SIG-M5 treated with dmso at 0.1 percent for 504 hours (cell line): ENCODE data around the gene UBAC2.
A peak's percentile ranks its signal among the peaks of the same experiment; 100 is the strongest.
"Not testable (repeated sequence)": the region's sequence is repeated elsewhere in the genome, so short reads cannot be mapped to it uniquely, and the experiment has no call there.

ENCODE experiments used
- DNase-seq: peaks from one replicate; lab custom pipeline; 2025; ENCODE audit not compliant: unreplicated experiment; lab: John Stamatoyannopoulos, UW

UBAC2 gene

GRCh38 chr13:99231721-99232120, 31.1 kb downstream of the UBAC2 start:
- peak; percentile 93 for DNase-seq

GRCh38 chr13:99237981-99238662, 37.5 kb downstream of the UBAC2 start:
- DNase-seq = no peak

GRCh38 chr13:99246100-99246499, 45.4 kb downstream of the UBAC2 start:
- no peak for DNase-seq

DNA sequence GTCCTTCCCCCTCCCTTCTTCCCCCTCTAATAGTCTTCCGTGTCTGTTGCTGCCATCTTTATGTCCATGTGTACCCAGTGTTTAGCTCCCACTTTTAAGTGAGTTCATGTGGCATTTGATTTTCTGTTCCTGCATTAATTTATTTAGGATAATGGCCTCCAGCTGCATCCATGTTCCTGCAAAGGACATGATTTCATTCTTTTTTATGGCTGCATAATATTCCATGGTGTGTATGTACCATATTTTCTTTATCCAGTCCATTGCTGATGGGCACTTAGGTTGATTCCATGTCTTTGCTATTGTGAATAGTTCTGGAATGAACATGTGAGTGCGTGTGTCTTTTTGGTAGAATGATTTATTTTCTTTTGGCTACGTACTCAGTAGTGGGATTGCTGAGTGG, 48.5 kb downstream of the UBAC2 start:
- not testable (repeated sequence) for DNase-seq

DNA sequence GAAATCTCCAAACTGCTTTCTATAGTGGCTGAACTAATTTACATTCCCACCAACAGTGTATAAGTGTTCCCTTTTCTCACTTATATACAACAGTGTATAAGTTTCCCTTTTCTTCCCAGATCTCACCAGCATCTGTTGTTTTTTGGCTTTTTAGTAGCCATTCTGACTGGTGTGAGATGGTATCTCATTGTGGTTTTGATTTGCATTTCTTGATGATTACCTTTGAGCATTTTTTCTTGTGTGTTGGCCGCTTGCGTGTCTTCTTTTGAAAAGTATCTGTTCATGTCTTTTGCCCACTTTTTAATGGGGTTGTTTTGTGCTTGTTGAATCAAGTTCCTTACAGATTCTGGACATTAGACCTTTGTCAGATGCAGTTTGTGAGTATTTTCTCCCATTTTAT, 49.0 kb downstream of the UBAC2 start:
- DNase-seq = not testable (repeated sequence)

- no peak for DNase-seq
Observed at GRCh38 chr13:99250982-99251825, 50.5 kb downstream of the UBAC2 start.

DNA sequence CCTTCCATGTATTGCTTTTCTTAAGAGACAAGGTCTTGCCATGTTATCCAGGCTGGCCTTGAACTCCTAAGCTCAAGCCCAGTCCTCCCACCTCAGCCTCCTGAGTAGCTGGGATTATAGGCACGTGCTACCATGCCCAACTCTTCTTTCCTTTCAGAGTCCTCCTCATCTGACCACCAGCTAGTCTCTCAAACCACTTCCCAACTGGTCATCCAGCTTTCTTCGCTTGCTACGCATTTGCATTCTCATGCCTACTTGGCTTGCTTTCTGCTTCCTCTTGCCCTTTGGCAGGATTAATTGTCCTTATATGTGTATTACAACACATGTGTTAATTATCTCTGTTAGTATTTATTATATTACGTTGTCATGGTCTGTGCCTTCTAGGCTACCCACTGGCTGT, 51.3 kb downstream of the UBAC2 start:
- no peak for DNase-seq

- DNase-seq = no peak
Observed at GRCh38 chr13:99254830-99255229, 54.2 kb downstream of the UBAC2 start.

DNA sequence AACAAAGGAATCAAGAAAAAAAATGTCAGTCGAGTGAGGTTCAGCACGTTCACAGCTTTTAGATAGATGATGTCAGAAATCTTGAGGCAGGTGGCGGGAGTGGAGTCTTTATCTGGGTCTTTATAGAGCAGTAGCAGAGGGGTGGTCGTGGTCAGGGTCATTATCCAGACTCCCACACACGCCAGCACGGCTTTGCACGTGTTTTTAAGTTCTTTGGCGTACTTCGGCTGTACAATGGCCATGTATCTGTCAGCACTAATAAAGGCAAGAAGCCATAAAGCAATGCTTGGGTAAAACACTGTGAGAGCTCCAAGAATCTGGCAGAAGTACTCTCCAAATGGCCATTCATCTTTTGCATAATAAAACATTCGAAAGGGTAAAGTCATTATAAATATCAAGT, 54.6 kb downstream of the UBAC2 start:
- no peak for DNase-seq

- peak; percentile 83 for DNase-seq
Observed at GRCh38 chr13:99256283-99256682, 55.6 kb downstream of the UBAC2 start.

GRCh38 chr13:99256709-99257108, 56.1 kb downstream of the UBAC2 start:
- DNase-seq = peak; percentile 94

DNA sequence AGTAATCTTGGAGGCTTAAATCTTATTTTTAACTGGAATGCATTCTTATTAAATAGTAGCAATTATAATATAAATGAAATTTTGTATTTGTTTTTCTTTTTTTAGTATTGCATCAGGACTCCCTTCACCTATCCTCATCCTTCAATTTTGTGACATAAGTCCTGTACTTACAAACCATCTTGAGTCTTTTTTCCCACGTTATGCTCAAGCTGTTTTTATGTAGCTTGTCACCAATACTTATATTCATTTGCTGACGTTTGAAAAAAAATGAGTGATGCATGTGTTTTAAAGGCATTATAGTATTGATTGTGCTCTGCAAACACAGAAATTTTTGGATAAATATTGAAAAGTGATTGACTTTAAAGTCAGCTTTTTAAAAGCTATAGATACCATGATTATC, 56.6 kb downstream of the UBAC2 start:
- DNase-seq = peak; percentile 37

- peak; percentile 70 for DNase-seq
Observed at GRCh38 chr13:99258210-99258860, 57.7 kb downstream of the UBAC2 start, which contains the start of gene GPR18. TSS of gene GPR18 (minus strand) at chr13:99258379. CDS start at chr13:99255872, 2,507 bp downstream.

GRCh38 chr13:99258946-99259345, 58.3 kb downstream of the UBAC2 start:
- peak; percentile 87 for DNase-seq

DNA sequence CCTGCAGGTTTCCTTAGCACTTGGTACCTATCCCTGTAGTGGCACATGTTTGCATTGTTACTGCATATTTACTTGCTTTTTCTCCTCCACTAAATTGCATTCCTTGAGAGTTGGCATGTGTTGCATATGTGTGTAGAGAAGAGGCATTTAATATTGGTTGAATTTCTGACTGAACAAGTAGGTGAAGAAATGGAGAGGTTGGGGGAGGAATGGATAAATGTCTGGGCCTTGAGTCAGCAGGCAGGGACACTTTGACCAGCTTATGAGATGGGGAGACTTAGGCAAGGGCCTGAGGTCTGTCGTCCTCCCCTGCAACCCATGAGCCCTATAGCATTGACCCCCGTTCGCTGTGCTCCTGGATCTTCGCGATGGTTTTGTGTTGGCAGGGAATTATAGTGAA, 59.6 kb downstream of the UBAC2 start:
- DNase-seq = no peak

- DNase-seq = no peak
Observed at GRCh38 chr13:99261059-99261458, 60.4 kb downstream of the UBAC2 start.

GRCh38 chr13:99263126-99263785, 62.6 kb downstream of the UBAC2 start:
- DNase-seq = no peak

DNA sequence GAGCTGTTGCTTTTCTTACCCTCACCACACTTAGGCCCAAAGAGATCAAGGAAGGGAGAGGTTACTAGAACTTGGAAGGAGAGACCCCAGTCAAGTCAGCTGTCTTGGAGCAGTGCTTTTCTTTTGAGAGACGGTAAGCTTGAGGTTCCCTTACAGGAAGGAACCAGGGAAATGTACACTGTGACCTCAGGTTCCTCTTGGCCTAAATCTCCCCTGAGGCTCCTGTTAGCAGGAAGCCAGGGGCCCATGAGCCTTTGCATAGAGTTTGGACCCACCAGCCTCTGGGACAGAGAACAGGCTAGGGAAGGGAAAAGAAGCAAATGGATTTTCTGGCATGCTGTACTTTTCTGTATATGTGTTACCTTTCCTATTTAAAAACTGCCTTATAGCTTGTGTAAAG, 63.4 kb downstream of the UBAC2 start:
- no peak for DNase-seq

DNA sequence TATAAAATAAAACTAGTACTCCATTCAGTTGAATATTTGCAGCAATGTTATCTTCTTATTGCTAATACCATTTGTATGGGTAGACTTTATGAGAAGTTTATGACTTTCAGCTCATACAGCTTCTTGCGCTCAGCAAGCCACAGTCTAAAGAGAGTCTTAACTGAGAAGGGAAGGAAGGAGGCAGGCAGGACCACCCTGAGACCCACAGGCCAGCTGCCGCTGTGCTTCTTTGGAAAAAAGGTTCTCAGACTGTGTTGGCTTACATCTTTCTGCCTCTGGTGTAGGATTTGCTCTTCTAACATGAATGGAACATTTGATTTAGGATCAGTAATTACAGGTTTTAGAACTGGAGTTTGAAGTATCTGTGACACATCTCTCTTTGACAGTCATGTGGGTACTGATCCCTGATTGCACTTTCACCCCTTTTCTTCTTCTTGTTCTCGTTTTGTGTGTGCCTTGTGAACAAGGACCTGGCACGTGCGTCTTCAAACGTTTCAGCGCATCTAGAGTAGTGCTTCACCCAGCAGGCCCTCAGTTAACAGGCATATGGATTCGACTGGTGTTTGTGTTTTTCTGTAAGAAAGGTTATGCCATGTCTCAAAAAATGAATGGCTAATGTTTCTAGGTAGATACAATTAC, 64.6 kb downstream of the UBAC2 start:
- DNase-seq = no peak

- DNase-seq = peak; percentile 71
Observed at GRCh38 chr13:99265821-99266426, 65.3 kb downstream of the UBAC2 start.
